Astrocyte (in vitro differentiated cells and primary cell): ENCODE measurements around the gene PAH. TPM values are rescaled to one million over a fixed set of nuclear protein-coding genes. Genes with fewer than 3 reads are reported as not detected.

ENCODE experiments used
- DNase-seq: peaks from one replicate; pipeline ENCODE4 v3.0.0-alpha.2; 2010; ENCODE audit warnings: low read depth
- FAIRE-seq: peaks from 2 replicates; lab custom pipeline; 2011; peaks lifted over from hg19 to GRCh38; lab: Jason Lieb, UNC
- H2AFZ ChIP-seq: 2 replicates; pipeline ENCODE4 v1.6.0; 2012; ENCODE audit warnings: low read depth, low read length, inconsistent platforms
- H3K27ac ChIP-seq: 2 replicates; pipeline ENCODE4 v1.5.1; 2011; ENCODE audit warnings: low read depth, low read length, inconsistent platforms
- H3K27me3 ChIP-seq: 2 replicates; pipeline ENCODE4 v1.6.0; 2011; ENCODE audit warnings: low read length, inconsistent platforms; ENCODE audit not compliant: insufficient read depth
- H3K36me3 ChIP-seq: 2 replicates; pipeline ENCODE4 v1.5.1; 2011; ENCODE audit warnings: low read length, inconsistent platforms; ENCODE audit not compliant: insufficient read depth
- H3K4me1 ChIP-seq: 2 replicates; pipeline ENCODE4 v1.5.1; 2011; ENCODE audit warnings: low read length, inconsistent platforms; ENCODE audit not compliant: insufficient read depth
- H3K4me2 ChIP-seq: 2 replicates; pipeline ENCODE4 v1.6.0; 2012; ENCODE audit warnings: low read length, inconsistent platforms
- H3K4me3 ChIP-seq: 2 replicates; pipeline ENCODE4 v1.5.1; 2011; ENCODE audit warnings: low read depth, mild to moderate bottlenecking, low read length, inconsistent platforms; ENCODE audit not compliant: insufficient read depth
- H3K79me2 ChIP-seq: 2 replicates; pipeline ENCODE4 v1.6.0; 2012; ENCODE audit warnings: mild to moderate bottlenecking, low read length, inconsistent platforms; ENCODE audit not compliant: insufficient read depth
- H3K9ac ChIP-seq: 2 replicates; pipeline ENCODE4 v1.6.0; 2012; ENCODE audit warnings: mild to moderate bottlenecking, low read length, inconsistent platforms
- H3K9me3 ChIP-seq: 2 replicates; pipeline ENCODE4 v1.5.1; 2012; ENCODE audit warnings: low read depth, mild to moderate bottlenecking, low read length, inconsistent platforms; ENCODE audit not compliant: insufficient read depth
- H4K20me1 ChIP-seq: 2 replicates; pipeline ENCODE4 v1.6.0; 2012; ENCODE audit warnings: low read length, inconsistent platforms; ENCODE audit not compliant: insufficient read depth
- H3K27ac Mint-ChIP-seq: one replicate; pipeline ENCODE4 v1.8.0; 2021; ENCODE audit warnings: mild to moderate bottlenecking, mixed read lengths; ENCODE audit not compliant: unreplicated experiment
- H3K27me3 Mint-ChIP-seq: one replicate; pipeline ENCODE4 v1.8.0; 2021; ENCODE audit warnings: low read depth, mixed read lengths; ENCODE audit not compliant: unreplicated experiment
- H3K36me3 Mint-ChIP-seq: one replicate; pipeline ENCODE4 v1.8.0; 2021; ENCODE audit warnings: low read depth, mixed read lengths; ENCODE audit not compliant: unreplicated experiment
- H3K4me1 Mint-ChIP-seq: one replicate; pipeline ENCODE4 v1.8.0; 2021; ENCODE audit warnings: low read depth, mixed read lengths; ENCODE audit not compliant: unreplicated experiment
- H3K4me3 Mint-ChIP-seq: one replicate; pipeline ENCODE4 v1.8.0; 2021; ENCODE audit warnings: mild to moderate bottlenecking, moderate library complexity, mixed read lengths; ENCODE audit not compliant: unreplicated experiment
- H3K9me3 Mint-ChIP-seq: one replicate; pipeline ENCODE4 v1.8.0; 2021; ENCODE audit warnings: mild to moderate bottlenecking, mixed read lengths; ENCODE audit not compliant: unreplicated experiment
- EZH2 ChIP-seq: IDR thresholded peaks from 2 replicates; pipeline ENCODE4 v1.6.1; 2012; ENCODE audit warnings: mild to moderate bottlenecking, low read length, inconsistent platforms; ENCODE audit not compliant: insufficient read depth
- total RNA-seq: library from RNA; stranded (reverse); gene quantifications from 2 replicates; pipeline ENCODE4 v1.2.1, GENCODE V29; 2021
- TF ChIP-seq, protein P1 (sequence below): IDR thresholded peaks from 2 replicates; pipeline ENCODE4 v1.5.1; 2011; ENCODE audit warnings: low read depth, mild to moderate bottlenecking, inconsistent platforms, low read length, moderate library complexity; ENCODE audit not compliant: insufficient read depth

PAH gene
- total RNA-seq, 1 donor from 2014 or later, result not detected

DNA sequence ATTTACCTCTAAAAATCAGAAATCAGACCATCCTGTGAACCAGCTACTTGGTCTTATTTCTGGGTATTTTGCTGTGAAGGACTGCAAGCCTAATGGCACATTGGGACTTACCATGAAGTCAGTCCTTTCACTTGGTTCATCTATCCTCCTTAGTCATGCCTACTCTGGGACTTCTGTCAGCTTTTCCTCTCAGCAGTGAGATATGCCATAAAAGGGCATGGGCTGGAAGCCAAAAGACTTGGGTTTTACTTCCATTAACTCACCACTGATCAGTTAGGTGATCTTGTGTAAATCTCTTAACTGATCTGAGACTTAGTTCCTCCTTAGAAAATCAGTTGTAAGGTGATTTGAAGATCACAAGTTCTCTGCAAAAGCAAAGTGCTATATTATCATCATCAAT lies 116.5 kb downstream of the PAH start:
- H3K36me3 ChIP-seq, result no peaks in the 10 kb centered on the region
- H2AFZ ChIP-seq, result no peak overlapping the region
- no peak overlapping the region for H3K9ac ChIP-seq
- no peaks in the 10 kb centered on the region for H4K20me1 ChIP-seq
- H3K27ac ChIP-seq, result no peak overlapping the region
- Mint-ChIP-seq H3K4me1 (no peaks in the 10 kb centered on the region), H3K4me3 (no peak overlapping the region), H3K9me3 (no peaks in the 10 kb centered on the region), H3K27ac (no peak overlapping the region), H3K36me3 (no peaks in the 10 kb centered on the region), H3K27me3 (no peaks in the 10 kb centered on the region)
- H3K9me3 ChIP-seq, result no peaks in the 10 kb centered on the region
- no peak overlapping the region for H3K4me2 ChIP-seq
- DNase-seq, result no peak
- no peak for TF ChIP-seq EZH2
- TF ChIP-seq, protein P1, sequence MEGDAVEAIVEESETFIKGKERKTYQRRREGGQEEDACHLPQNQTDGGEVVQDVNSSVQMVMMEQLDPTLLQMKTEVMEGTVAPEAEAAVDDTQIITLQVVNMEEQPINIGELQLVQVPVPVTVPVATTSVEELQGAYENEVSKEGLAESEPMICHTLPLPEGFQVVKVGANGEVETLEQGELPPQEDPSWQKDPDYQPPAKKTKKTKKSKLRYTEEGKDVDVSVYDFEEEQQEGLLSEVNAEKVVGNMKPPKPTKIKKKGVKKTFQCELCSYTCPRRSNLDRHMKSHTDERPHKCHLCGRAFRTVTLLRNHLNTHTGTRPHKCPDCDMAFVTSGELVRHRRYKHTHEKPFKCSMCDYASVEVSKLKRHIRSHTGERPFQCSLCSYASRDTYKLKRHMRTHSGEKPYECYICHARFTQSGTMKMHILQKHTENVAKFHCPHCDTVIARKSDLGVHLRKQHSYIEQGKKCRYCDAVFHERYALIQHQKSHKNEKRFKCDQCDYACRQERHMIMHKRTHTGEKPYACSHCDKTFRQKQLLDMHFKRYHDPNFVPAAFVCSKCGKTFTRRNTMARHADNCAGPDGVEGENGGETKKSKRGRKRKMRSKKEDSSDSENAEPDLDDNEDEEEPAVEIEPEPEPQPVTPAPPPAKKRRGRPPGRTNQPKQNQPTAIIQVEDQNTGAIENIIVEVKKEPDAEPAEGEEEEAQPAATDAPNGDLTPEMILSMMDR, result no peak
- H3K79me2 ChIP-seq, result no peaks in the 10 kb centered on the region
- no peak for FAIRE-seq
- H3K4me3 ChIP-seq, result no peak overlapping the region
- H3K4me1 ChIP-seq, result no peaks in the 10 kb centered on the region
- H3K27me3 ChIP-seq, result no peaks in the 10 kb centered on the region

DNA sequence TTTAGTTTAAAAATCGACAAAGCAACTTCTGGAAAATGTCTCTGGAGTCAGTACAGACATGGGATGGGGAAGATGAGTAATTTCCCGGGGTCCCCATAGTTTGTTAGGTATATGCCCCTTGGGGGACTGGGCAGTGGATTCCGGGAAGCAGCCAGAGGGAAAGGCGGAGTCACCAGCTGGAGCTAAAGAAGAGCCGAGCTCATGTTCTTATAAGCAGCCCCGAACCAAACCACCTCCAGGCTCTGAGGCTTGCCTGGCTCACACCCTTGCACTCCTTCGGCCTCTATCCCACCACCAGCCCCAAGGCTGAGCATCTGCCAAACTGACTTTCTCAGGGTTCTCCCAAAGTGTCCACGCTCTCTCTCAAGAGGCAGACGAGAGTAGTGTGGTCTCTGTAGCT lies 117.8 kb downstream of the PAH start:
- Mint-ChIP-seq H3K4me3 (no peak overlapping the region), H3K9me3 (no peaks in the 10 kb centered on the region), H3K27me3 (peaks cover 10% of the 10 kb centered on the region), H3K27ac (no peak overlapping the region), H3K4me1 (no peaks in the 10 kb centered on the region), H3K36me3 (no peaks in the 10 kb centered on the region)
- H3K79me2 ChIP-seq, result no peaks in the 10 kb centered on the region
- H3K4me2 ChIP-seq, result no peak overlapping the region
- no peaks in the 10 kb centered on the region for H3K27me3 ChIP-seq
- H3K9ac ChIP-seq, result no peak overlapping the region
- no peaks in the 10 kb centered on the region for H4K20me1 ChIP-seq
- H3K27ac ChIP-seq, result no peak overlapping the region
- TF ChIP-seq EZH2, result no peak
- TF ChIP-seq, protein P1, result no peak
- FAIRE-seq (no peak), DNase-seq (no peak)
- no peak overlapping the region for H3K4me3 ChIP-seq
- H3K36me3 ChIP-seq, result no peaks in the 10 kb centered on the region
- no peaks in the 10 kb centered on the region for H3K4me1 ChIP-seq
- H2AFZ ChIP-seq, result no peak overlapping the region
- no peaks in the 10 kb centered on the region for H3K9me3 ChIP-seq

DNA sequence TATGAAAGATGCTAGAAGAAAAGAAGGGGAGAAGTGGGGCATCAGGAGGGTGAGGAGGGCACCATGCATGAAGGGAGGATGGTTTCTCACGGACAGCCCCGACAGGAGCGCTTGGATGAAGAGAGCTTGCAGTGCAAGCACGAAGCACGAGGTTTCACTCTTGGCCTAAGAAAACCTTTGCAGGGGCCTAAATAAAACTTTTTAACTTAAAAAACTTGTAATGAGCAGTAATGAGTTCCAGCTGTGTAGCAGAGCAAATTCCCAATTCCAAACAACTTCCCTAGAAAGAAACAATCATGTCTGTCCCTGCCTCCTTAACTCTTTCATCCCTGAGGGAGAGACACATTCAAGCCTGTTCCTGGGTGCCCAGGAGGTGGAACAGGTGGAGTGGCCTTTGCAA lies 119.5 kb downstream of the PAH start:
- H2AFZ ChIP-seq, result no peak overlapping the region
- FAIRE-seq (no peak), DNase-seq (no peak)
- H3K79me2 ChIP-seq, result no peaks in the 10 kb centered on the region
- H3K36me3 ChIP-seq, result no peaks in the 10 kb centered on the region
- H3K4me3 ChIP-seq, result no peak overlapping the region
- Mint-ChIP-seq H3K4me1 (no peaks in the 10 kb centered on the region), H3K27ac (no peak overlapping the region), H3K36me3 (no peaks in the 10 kb centered on the region), H3K4me3 (no peak overlapping the region), H3K9me3 (no peaks in the 10 kb centered on the region), H3K27me3 (peaks cover 13% of the 10 kb centered on the region)
- no peak overlapping the region for H3K27ac ChIP-seq
- H3K4me1 ChIP-seq, result no peaks in the 10 kb centered on the region
- no peaks in the 10 kb centered on the region for H3K9me3 ChIP-seq
- no peaks in the 10 kb centered on the region for H3K27me3 ChIP-seq
- TF ChIP-seq, protein P1, result no peak
- no peak for TF ChIP-seq EZH2
- no peak overlapping the region for H3K4me2 ChIP-seq
- no peak overlapping the region for H3K9ac ChIP-seq
- no peaks in the 10 kb centered on the region for H4K20me1 ChIP-seq
